ENCODE measurements around the gene EPHA6.

Gene EPHA6

GRCh38 chr3:97059168-97059567, 244.8 kb downstream of the EPHA6 start:
- TF ChIP-seq CTCF (IDR thresholded peaks at IDR 0.05; ENCODE audit: borderline replicate concordance, insufficient read depth, low read depth, low read length), result no peak

GRCh38 chr3:97066531-97066930, 252.1 kb downstream of the EPHA6 start:
- no peak for TF ChIP-seq CTCF (IDR thresholded peaks at IDR 0.05; ENCODE audit: borderline replicate concordance, insufficient read depth, low read depth, low read length)
- H3K4me3 ChIP-seq (ENCODE audit: low read depth, low read length), result no peak overlapping the region

More at GRCh38 chr3:97059168-97059567, 244.8 kb downstream of the EPHA6 start:
- no peak overlapping the region for H3K4me3 ChIP-seq (ENCODE audit: low read depth, low read length)

- TF ChIP-seq CTCF (IDR thresholded peaks at IDR 0.05; ENCODE audit: borderline replicate concordance, insufficient read depth, low read depth, low read length), result no peak
- no peak overlapping the region for H3K4me3 ChIP-seq (ENCODE audit: low read depth, low read length)
Observed at GRCh38 chr3:97070302-97070701, 255.9 kb downstream of the EPHA6 start.

GRCh38 chr3:97074546-97074945, 260.2 kb downstream of the EPHA6 start:
- no peak for TF ChIP-seq CTCF (IDR thresholded peaks at IDR 0.05; ENCODE audit: borderline replicate concordance, insufficient read depth, low read depth, low read length)
- no peak overlapping the region for H3K4me3 ChIP-seq (ENCODE audit: low read depth, low read length)

- TF ChIP-seq CTCF (IDR thresholded peaks at IDR 0.05; ENCODE audit: borderline replicate concordance, insufficient read depth, low read depth, low read length), result no peak
- no peak overlapping the region for H3K4me3 ChIP-seq (ENCODE audit: low read depth, low read length)
Observed at GRCh38 chr3:97076673-97077072, 262.3 kb downstream of the EPHA6 start.

GRCh38 chr3:97089621-97090020, 275.2 kb downstream of the EPHA6 start:
- no peak for TF ChIP-seq CTCF (IDR thresholded peaks at IDR 0.05; ENCODE audit: borderline replicate concordance, insufficient read depth, low read depth, low read length)
- no peak overlapping the region for H3K4me3 ChIP-seq (ENCODE audit: low read depth, low read length)

- no peak overlapping the region for H3K4me3 ChIP-seq (ENCODE audit: low read depth, low read length)
- TF ChIP-seq CTCF (IDR thresholded peaks at IDR 0.05; ENCODE audit: borderline replicate concordance, insufficient read depth, low read depth, low read length), result no peak
Observed at GRCh38 chr3:97102641-97103040, 288.2 kb downstream of the EPHA6 start.

All from GM12875 (cell line).